Smooth muscle cell (in vitro differentiated cells): Measurements from ENCODE around the gene PNMT. TPM values are rescaled to one million over a fixed set of nuclear protein-coding genes. Genes with fewer than 3 reads are reported as not detected.

Experiments
- DNase-seq: peaks from one replicate; lab custom pipeline; 2025; ENCODE audit not compliant: unreplicated experiment; lab: John Stamatoyannopoulos, UW
- H2AFZ ChIP-seq: fragments of 200-600 bp; sonication (generic); 2 replicates; pipeline ENCODE4 v1.6.0; 2016; ENCODE audit warnings: antibody characterized with exemption, low read depth, mild to moderate bottlenecking
- H3F3A ChIP-seq: fragments of 200-600 bp; sonication (generic); 2 replicates; pipeline ENCODE4 v1.6.0; 2017; ENCODE audit warnings: antibody characterized with exemption, low read depth
- H3K27ac ChIP-seq: fragments of 200-600 bp; sonication (generic); 2 replicates; pipeline ENCODE4 v1.5.1; 2016; ENCODE audit warnings: low read depth, mild to moderate bottlenecking
- H3K27me3 ChIP-seq: fragments of 200-600 bp; sonication (generic); 2 replicates; pipeline ENCODE4 v1.6.1; 2016; ENCODE audit warnings: low read depth, mild to moderate bottlenecking
- H3K36me3 ChIP-seq: fragments of 200-600 bp; sonication (generic); 2 replicates; pipeline ENCODE4 v1.5.1; 2016; ENCODE audit warnings: low read depth
- H3K4me1 ChIP-seq: fragments of 200-600 bp; sonication (generic); 2 replicates; pipeline ENCODE4 v1.5.1; 2016; ENCODE audit warnings: low read depth
- H3K4me2 ChIP-seq: fragments of 200-600 bp; sonication (generic); 2 replicates; pipeline ENCODE4 v1.6.0; 2016; ENCODE audit warnings: mild to moderate bottlenecking
- H3K4me3 ChIP-seq: fragments of 200-600 bp; sonication (generic); 2 replicates; pipeline ENCODE4 v1.5.1; 2016; ENCODE audit warnings: mild to moderate bottlenecking
- H3K79me2 ChIP-seq: fragments of 200-600 bp; sonication (generic); 2 replicates; pipeline ENCODE4 v1.6.0; 2016; ENCODE audit warnings: low read depth, mild to moderate bottlenecking
- H3K9ac ChIP-seq: fragments of 200-600 bp; sonication (generic); 2 replicates; pipeline ENCODE4 v1.6.0; 2016; ENCODE audit warnings: low read depth
- H3K9me3 ChIP-seq: fragments of 200-600 bp; sonication (generic); replicated peaks from 2 replicates; pipeline ENCODE4 v1.5.1; 2016; ENCODE audit warnings: low read depth
- H4K20me1 ChIP-seq: fragments of 200-600 bp; sonication (generic); 2 replicates; pipeline ENCODE4 v1.6.0; 2016; ENCODE audit warnings: low read depth
- WGBS: methylation state at CpG from one replicate; pipeline ENCODE4 v1.1.7; 2016; ENCODE audit warnings: low lambda C conversion rate; 5-methylcytosine and 5-hydroxymethylcytosine counted together
- polyA plus RNA-seq: library from polyadenylated mRNA; unstranded; fragments of >200 nt; fragmentation: Nextera tagmentation; extraction: Ambion mirVana; gene quantifications from 2 replicates; pipeline ENCODE4 v1.2.1, GENCODE V29; 2016
- total RNA-seq: library from RNA; depleted of rRNA; stranded (reverse); fragments of >200 nt; gene quantifications from 2 replicates; pipeline ENCODE4 v1.2.3, GENCODE V29; 2014
- TF ChIP-seq, protein P1 (sequence below): fragments of 200-600 bp; sonication (generic); IDR thresholded peaks from 2 replicates; pipeline ENCODE4 v1.5.1; 2017; ENCODE audit warnings: borderline replicate concordance, mild to moderate bottlenecking, antibody characterized with exemption; ENCODE audit not compliant: insufficient read depth, poor library complexity, severe bottlenecking

Gene PNMT
- total and polyA plus RNA-seq, 2 experiments from 2014 or later: 0.23 TPM; not detected in 1

DNA sequence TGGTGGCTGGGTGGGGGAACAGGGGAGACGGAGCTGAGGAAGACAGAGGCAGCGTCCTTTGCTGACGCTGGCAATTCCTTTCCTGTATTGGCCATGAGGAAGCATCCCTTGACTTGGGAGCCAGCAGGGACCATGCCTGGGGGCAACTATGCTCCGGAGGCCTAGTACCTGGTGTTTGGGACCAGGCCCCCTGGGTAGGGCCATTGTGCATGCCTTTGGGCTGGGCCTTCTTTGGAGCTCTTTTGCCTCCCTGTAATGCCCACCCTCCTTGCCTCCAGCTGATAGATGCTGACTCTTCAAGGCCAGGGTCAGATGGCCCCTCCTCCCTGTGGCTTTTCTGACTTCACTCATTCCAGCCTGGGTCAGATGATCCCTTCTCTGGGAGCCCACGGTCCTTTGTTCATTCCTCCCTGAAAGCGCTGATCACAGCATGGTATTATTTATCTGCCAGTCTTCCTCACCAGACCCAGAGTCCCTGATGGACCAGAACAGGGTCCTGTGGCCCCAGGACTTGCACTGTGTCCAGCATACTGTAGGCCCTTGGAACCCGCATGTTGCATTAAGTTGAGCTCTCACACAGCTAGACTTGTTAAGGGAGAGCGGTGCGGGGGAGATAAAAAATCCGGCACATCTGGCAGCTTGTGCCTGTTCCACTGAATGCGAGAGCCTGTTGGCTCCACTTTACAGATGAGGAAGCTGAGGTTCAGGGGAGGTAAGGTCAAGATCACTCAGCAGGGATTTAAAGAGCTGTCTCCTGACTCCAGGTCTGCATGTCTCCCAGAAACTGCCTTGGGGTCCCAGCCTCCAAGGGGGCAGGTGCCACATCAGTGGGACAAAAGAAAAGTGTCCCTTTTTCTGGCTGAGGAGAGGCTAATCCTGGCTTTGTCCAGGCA lies 28.4 kb upstream of the PNMT start:
- H3K27me3 ChIP-seq: no peaks in the 10 kb centered on the region
- no peak overlapping the region for H3K9ac ChIP-seq
- no peaks in the 10 kb centered on the region for H3K9me3 ChIP-seq
- H3K36me3 ChIP-seq: no peaks in the 10 kb centered on the region
- TF ChIP-seq, protein P1, sequence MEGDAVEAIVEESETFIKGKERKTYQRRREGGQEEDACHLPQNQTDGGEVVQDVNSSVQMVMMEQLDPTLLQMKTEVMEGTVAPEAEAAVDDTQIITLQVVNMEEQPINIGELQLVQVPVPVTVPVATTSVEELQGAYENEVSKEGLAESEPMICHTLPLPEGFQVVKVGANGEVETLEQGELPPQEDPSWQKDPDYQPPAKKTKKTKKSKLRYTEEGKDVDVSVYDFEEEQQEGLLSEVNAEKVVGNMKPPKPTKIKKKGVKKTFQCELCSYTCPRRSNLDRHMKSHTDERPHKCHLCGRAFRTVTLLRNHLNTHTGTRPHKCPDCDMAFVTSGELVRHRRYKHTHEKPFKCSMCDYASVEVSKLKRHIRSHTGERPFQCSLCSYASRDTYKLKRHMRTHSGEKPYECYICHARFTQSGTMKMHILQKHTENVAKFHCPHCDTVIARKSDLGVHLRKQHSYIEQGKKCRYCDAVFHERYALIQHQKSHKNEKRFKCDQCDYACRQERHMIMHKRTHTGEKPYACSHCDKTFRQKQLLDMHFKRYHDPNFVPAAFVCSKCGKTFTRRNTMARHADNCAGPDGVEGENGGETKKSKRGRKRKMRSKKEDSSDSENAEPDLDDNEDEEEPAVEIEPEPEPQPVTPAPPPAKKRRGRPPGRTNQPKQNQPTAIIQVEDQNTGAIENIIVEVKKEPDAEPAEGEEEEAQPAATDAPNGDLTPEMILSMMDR: no peak
- H3K4me1 ChIP-seq: peaks cover 14% of the 10 kb centered on the region
- 79% methylated on average over 11 of the region's 11 CpGs for WGBS
- no peak overlapping the region for H3K27ac ChIP-seq
- peaks cover 59% of the 10 kb centered on the region for H4K20me1 ChIP-seq
- H3F3A ChIP-seq: no peaks in the 10 kb centered on the region
- no peak overlapping the region for H3K4me3 ChIP-seq
- no peak overlapping the region for H2AFZ ChIP-seq
- H3K79me2 ChIP-seq: peaks cover 60% of the 10 kb centered on the region
- no peak overlapping the region for H3K4me2 ChIP-seq
- DNase-seq: no peak

DNA sequence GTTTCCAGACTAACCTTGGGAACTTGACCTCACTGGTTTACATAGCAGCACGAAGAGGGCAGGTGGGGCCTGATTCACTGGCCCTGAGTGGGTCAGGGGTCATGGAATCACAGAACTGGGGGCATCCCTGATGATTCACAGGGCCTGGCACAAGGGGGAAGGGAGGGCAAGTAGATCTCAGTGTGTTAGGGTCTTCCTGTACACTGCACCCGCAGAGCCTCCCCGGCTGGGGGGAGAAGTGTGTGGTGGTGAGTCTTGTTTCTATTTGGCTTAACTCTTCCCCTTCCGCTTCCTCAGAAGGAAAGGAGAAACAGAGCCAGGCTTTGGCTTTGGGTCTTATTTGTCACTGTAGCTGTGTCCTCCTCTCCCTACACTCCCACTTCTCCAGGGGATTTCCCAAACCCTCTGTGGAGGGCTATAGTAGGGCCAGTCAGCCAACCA lies 27.6 kb upstream of the PNMT start:
- no peaks in the 10 kb centered on the region for H3K36me3 ChIP-seq
- H3K9me3 ChIP-seq: no peaks in the 10 kb centered on the region
- H3K4me3 ChIP-seq: no peak overlapping the region
- WGBS: 78% methylated on average over 4 of the region's 4 CpGs
- H4K20me1 ChIP-seq: peaks cover 67% of the 10 kb centered on the region
- H3K27me3 ChIP-seq: no peaks in the 10 kb centered on the region
- peaks cover 60% of the 10 kb centered on the region for H3K79me2 ChIP-seq
- DNase-seq: no peak
- H3F3A ChIP-seq: no peaks in the 10 kb centered on the region
- H3K9ac ChIP-seq: no peak overlapping the region
- no peak overlapping the region for H3K27ac ChIP-seq
- TF ChIP-seq, protein P1: no peak
- no peak overlapping the region for H2AFZ ChIP-seq
- no peak overlapping the region for H3K4me2 ChIP-seq
- peaks cover 20% of the 10 kb centered on the region for H3K4me1 ChIP-seq

DNA sequence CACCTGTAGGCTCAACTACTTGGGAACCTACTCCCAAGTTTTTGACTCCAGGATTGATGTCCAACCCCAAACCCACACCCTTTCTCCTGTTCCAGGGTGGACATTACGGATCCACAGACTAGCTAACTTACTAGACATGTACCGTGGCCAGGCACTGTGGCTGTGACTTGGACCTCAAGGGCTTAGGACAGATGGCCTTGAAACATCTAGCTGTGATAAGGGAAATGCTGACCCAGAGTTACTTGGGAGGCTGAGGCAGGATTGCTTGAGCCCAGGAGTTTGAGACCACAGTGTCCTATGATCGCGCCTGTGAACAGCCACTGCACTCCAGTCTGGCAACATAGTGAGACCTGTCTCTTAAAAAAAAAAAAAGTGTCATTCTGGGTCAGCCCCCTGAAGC lies 27.2 kb upstream of the PNMT start:
- peaks cover 71% of the 10 kb centered on the region for H4K20me1 ChIP-seq
- no peak overlapping the region for H3K4me2 ChIP-seq
- WGBS: 85% methylated on average over 4 of the region's 4 CpGs
- H3K9ac ChIP-seq: no peak overlapping the region
- TF ChIP-seq, protein P1: no peak
- no peaks in the 10 kb centered on the region for H3K36me3 ChIP-seq
- H2AFZ ChIP-seq: no peak overlapping the region
- H3K4me1 ChIP-seq: peaks cover 19% of the 10 kb centered on the region
- no peaks in the 10 kb centered on the region for H3K27me3 ChIP-seq
- no peak overlapping the region for H3K4me3 ChIP-seq
- no peaks in the 10 kb centered on the region for H3K9me3 ChIP-seq
- no peaks in the 10 kb centered on the region for H3F3A ChIP-seq
- H3K79me2 ChIP-seq: peaks cover 60% of the 10 kb centered on the region
- DNase-seq: no peak
- H3K27ac ChIP-seq: no peak overlapping the region

DNA sequence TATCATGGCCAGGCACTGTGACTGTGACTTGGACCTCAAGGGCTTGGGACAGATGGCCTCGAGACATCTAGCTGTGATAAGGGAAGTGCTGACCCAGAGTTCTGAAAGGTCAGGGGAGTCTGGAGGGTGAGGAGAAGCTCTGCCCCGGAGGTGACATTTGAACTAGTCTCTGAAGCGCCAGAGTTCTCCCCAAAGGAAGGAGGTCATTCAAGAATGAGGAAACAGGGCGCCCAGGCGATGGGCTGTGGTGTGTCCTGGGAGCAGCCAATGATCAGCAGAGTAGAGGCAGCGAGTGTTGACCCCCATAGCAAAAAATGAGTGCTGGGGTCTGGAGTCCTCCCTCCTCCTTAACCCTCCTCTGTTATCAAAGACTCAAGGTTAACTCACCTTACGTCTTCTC lies 26.4 kb upstream of the PNMT start:
- H4K20me1 ChIP-seq: peaks cover 78% of the 10 kb centered on the region
- peaks cover 62% of the 10 kb centered on the region for H3K79me2 ChIP-seq
- WGBS: 88% methylated on average over 7 of the region's 7 CpGs

More for the DNA sequence above, 26.4 kb upstream of the PNMT start:
- no peak overlapping the region for H3K4me3 ChIP-seq
- peaks cover 12% of the 10 kb centered on the region for H3K4me1 ChIP-seq
- H3K9me3 ChIP-seq: no peaks in the 10 kb centered on the region
- no peak for DNase-seq
- H3K27ac ChIP-seq: no peak overlapping the region
- no peaks in the 10 kb centered on the region for H3K27me3 ChIP-seq
- H3K36me3 ChIP-seq: no peaks in the 10 kb centered on the region
- TF ChIP-seq, protein P1: no peak
- no peak overlapping the region for H3K4me2 ChIP-seq
- no peaks in the 10 kb centered on the region for H3F3A ChIP-seq
- no peak overlapping the region for H2AFZ ChIP-seq
- no peak overlapping the region for H3K9ac ChIP-seq
